ACHN (cell line): ENCODE results near the gene DTX1.
"Not testable (repeated sequence)": the region's sequence is repeated elsewhere in the genome, so short reads cannot be mapped to it uniquely, and the experiment has no call there.

Source experiments
- DNase-seq: peaks from one replicate; pipeline ENCODE4 v3.0.0-alpha.2; 2015
- in situ Hi-C: cut with HindIII; loops from 2 replicates; pipeline ENCODE4 v1.10.0; 2017; ENCODE audit warnings: low sequenced_read_pairs, low pct_ligation_motif_present, low pct_unique_long_range_greater_than_20kb

Gene DTX1

DNA sequence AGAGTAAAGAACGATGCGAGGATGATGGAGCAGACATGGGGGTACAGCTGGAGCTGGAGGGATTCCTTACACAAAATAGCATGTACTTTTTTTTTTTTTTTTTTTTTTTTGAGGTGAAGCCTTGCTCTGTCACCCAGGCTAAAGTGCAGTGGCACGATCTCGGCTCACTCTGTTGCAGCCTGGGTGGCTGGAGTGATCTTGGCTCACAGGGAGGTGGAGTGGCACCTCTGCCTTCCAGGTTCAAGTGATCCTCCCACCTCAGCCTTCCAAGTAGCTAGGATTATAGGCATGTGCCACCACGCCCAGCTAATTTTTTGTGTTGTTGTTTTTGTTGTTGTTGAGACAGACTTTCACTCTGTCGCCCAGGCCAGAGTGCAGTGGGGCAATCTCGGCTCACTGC lies 84.2 kb downstream of the DTX1 start:
- in situ Hi-C loops = no loop called here
- DNase-seq = no peak

DNA sequence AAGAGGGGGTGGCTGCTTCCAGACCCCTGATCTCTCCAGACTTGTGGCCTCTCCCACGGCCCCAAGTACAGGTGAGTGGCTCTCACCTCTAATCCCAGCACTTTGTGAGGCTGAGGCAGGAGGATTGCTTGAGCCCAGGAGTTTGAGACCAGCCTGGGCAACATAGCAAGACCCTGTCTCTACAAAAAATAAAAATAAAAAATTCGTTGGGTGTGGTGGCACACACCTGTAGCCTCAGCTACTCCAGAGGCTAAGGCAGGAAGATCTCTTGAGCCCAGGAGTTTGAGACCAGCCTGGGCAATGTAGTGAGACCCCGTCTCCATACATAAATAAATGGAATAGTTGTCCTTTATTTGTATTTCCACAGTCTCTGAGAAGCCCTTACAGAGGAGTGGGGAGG lies 85.2 kb downstream of the DTX1 start:
- in situ Hi-C loops, DNase-seq: not testable (repeated sequence)

DNA sequence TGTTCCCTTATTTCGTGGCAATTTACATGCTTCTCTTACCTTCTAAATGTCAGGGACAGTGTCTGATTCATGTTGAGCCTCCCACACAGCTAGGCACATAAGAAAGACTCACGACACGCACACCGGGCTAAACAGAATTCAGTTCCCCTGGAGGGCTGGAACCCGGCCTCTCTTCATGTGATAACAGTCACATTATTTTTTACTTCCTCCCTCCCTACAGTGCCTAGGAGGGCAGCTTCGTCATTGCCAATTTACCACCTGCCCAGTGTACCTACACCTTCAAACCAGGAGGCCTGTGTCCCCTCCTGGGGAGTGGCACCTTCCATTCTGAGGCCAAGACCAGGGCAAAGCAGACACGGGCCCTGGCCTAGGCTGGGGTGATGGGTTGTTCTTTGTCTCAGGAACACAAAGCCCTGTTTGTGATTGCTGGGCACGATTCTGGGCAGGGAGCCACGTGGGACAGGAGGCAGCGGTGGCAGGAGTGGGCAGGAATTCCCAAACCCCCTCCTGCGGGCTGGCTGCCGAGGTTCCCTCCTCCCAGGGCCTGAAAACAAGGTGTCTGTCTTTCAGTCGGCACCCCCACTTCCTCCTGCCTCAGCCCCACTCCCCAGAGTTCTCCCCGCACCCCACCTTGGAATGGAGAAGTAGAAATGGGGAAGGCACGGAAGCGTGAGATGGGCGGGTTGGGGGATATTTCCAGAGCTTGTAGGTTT lies 85.8 kb downstream of the DTX1 start:
- DNase-seq = no peak
- in situ Hi-C loops = no loop called here

DNA sequence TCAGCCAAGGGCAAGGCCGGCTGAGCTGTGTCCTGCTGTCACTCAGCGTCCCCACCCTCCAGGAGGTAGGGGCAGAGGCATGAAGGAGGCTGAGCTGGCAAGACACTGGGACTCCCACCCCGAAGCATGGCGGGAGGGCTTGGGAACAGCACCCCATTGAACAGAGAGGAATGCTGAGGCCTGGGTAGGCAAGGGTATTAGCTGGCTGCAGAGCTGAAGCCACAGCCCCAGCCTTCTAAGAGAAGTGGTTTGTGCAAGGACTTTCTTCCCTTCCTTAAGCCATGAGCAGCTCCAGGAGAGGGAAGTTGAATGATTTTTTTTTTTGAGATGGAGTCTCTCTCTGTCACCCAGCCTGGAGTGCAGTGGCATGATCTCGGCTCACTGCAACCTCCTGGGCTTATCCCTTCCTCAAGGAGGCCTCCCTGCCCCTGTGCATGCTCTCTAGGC lies 86.4 kb downstream of the DTX1 start:
- in situ Hi-C loops = no loop called here
- DNase-seq = no peak

DNA sequence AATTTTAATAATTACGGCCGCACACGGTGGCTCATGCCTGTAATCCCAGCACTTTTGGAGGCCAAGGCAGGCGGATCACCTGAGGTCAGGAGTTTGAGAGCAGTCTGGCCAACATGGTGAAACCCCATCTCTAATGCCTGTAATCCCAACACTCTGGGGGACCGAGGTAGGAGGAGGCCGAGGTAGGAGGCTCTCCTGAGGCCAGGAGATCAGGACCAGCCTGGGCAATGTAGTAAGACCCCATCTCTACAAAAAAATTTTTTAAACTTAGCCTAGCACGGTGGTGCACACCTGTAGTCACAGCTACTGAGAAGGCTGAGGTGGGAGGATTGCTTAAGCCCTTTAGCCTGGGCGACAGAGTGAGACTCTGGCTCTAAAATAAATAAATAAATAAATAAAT lies 87.4 kb downstream of the DTX1 start:
- in situ Hi-C loops = no loop called here
- DNase-seq = no peak

DNA sequence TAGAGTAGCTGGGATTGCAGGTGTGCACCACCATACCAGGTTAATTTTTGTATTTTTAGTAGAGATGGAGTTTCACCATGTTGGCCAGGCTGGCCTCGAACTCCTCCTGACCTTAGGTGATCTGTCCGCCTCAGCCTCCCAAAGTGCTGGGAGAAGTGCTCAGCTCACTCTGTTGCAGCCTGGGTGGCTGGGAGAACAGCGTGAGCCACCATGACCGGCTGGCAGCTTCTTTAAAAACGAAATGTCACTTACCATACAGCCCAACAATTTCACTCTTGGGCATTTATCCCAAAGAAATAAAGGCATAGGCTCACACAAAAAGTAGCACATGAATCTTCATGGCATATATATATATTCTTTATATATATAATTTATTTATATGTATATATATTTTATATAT lies 88.3 kb downstream of the DTX1 start:
- in situ Hi-C loops = no loop called here

DNA sequence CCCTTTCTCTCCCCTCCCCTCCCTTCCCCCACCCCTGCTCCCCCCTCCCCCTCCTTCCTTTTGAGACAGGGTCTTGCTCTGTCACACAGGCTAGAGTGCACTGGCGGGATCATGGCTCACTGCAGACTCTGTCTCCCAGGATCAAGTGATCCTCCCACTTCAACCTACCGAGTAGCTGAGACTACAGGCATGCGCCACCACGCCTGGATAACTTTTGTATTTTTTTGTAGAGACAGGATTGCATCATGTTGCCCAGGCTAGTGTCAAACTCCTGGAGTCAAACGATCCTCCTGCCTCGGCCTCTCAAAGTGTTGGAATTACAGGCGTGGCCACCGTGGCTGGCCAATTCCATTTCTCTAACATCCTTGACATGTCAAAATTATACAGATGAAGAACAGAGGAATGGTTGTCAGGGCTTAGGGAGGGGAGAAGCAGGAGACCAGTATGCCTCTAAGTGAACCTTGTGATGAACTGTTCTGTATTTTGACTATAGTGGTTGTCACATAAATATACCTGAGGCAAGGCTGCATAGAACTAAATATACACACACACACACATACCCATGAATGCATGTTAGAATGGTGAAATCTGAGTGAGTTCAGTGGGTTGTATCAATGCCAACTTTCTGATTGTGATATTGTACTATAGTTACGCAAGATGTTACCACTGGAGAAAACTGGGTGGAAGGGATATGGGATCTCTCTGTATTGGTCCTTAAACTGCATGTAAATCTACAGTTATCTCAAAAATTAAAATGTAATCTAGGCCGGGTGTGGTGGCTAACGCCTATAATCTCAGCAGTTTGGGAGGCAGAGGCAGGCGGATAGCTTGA lies 89.4 kb downstream of the DTX1 start:
- no peak for DNase-seq
- in situ Hi-C loops = no loop called here

More for the DNA sequence above, 88.3 kb downstream of the DTX1 start:
- no peak for DNase-seq

DNA sequence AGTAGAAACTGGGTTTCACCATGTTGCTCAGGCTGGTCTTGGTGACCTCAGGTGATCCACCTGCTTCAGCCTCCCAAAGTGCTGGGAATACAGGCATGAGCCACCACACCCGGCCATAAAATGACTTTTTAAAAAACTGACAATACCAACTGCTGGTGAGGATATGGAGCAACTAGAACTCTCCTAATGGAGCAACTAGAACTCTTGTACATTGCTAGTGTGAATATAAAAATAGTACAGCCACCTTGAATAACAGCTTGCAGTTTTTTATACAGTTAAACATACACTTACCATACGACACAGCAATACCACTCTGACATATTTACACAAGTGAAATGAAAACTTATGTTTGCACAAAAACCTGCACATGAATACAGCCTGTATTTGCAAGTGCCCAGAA lies 90.5 kb downstream of the DTX1 start:
- in situ Hi-C loops = no loop called here
- DNase-seq = no peak
